ENCODE data around the gene DZIP1.
"Not testable (repeated sequence)": the region's sequence is repeated elsewhere in the genome, so short reads cannot be mapped to it uniquely, and the experiment has no call there.

DZIP1 gene

GRCh38 chr13:95644601-95645052, at the start of gene DZIP1:
Gene DZIP1 (minus strand): TSS chr13:95644706. CDS start chr13:95642029, 2,677 bp downstream.
- peak; percentile 52 to 69 (median 53) for DNase-seq

- DNase-seq = not testable (repeated sequence)
These were observed 46.5 kb upstream of the DZIP1 start for GRCh38 chr13:95690986-95691385.

DNA sequence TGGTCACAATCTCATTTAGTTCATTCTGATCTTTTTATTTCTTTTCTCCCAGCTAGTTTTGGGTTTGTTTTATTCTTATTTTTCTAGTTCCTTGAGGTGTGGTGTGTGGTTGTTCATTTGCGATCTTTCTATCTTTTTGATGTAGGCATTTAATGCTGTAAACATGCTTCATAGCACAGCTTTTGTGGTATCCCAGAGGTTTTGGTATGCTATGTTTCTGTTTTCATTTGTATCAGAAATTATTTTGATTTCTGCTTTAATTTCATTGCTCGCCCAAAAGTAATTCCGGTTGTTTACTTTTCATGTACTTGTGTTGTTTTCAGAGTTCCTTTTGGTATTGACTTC, 45.0 kb upstream of the DZIP1 start:
- DNase-seq = no peak

DNA sequence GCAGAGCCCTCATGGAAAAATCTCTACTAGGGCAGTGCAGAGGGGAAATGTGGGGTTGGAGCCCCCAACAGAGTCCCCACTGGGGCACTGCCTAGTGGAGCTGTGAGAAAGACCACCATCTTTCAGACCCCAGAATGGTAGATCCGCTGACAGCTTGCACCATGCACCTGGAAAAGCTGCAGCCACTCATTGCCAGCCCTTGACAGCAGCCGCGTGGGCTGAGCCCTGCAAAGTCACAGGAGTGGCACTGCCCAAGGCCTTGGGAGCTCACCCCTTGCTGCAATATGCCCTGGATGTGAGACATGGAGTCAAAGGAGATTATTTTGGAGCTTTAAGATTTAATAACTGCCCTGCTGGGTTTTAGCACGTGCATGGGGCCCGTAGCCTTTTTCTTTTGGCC, 40.5 kb upstream of the DZIP1 start:
- not testable (repeated sequence) for DNase-seq

DNA sequence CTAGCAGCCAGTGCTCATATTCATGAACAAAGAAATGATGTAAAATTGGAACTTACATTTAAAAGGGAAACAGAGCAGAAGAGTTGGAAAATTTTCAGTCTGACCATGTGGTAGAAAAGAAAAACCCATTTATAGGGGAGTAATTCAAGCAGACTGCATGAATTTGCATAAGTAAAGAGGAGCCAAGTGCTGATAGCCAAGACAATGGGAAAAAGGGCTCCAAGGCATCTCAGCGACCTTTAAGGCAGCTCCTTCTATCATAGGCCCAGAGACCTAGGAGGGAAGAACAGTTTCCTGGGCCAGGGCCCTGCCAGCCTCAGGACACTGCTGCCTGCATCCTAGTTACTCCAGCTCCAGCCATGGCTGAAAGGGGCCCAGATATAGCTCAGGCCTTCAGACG, 39.9 kb upstream of the DZIP1 start:
- peak; percentile 64 to 87 (median 83) for DNase-seq

- DNase-seq = peak in 1 of 3 donors; percentile 33
These were observed 35.2 kb upstream of the DZIP1 start for GRCh38 chr13:95679722-95680121.

- no peak for DNase-seq
These were observed 34.5 kb upstream of the DZIP1 start for GRCh38 chr13:95678967-95679366.

- DNase-seq = peak; percentile 24 to 41 (median 32)
These were observed 33.2 kb upstream of the DZIP1 start for GRCh38 chr13:95677564-95678266.

GRCh38 chr13:95676762-95677563, 32.5 kb upstream of the DZIP1 start, which contains the start of gene DNAJC3:
Gene DNAJC3 (plus strand): TSS chr13:95677139. CDS start chr13:95677256, 117 bp downstream.
- DNase-seq = peak; percentile 99 to 100 (median 99)

GRCh38 chr13:95676105-95676761, 31.7 kb upstream of the DZIP1 start:
- peak; percentile 50 to 56 (median 56) for DNase-seq

- DNase-seq = no peak
These were observed 27.1 kb upstream of the DZIP1 start for GRCh38 chr13:95671597-95671996.

DNA sequence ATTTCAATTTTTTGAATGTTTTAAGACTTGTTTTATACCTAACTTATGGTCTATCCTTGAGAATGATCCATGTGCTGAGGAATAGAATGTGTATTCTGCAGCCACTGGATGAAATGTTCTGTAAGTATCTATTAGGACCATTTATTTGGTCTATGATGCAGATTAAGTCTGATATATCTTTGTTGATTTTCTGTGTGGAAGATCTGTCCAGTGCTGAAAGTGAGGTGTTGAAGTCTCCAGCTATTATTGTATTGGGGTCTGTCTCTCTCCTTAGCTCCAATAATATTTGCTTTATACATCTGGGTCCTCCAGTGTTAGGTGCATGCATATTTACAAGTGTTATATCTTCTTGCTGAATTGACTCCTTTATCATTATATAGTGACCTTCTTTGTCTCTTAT, 22.7 kb upstream of the DZIP1 start:
- DNase-seq = not testable (repeated sequence)

DNA sequence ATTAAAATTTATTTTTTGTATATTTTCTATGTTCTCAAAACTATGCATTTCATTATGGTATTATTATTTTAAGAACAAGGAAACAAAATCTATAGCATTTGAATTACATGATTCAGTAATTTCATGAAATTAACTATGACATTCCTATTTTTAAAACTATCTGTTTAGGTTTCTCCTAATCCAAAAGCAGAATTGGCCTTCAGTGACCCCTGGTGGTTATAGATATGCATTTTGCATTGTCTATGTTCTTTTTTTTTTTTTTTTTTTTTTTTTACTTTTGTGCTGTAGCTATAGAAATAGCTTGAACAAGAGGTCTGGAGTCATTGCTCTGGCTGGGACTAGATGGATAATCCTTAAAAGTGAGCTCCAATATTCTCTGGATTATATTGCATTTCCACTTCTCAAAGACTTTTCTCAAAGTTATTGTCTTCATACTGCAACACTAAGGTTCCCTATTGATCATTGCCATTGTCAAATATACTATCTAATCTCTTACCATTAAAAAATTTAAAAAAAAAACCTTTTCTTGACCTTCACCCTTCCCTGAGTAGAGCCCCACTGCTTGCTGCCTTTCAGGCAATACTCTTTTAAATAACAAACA, 16.6 kb upstream of the DZIP1 start:
- peak; percentile 78 to 85 (median 81) for DNase-seq

DNA sequence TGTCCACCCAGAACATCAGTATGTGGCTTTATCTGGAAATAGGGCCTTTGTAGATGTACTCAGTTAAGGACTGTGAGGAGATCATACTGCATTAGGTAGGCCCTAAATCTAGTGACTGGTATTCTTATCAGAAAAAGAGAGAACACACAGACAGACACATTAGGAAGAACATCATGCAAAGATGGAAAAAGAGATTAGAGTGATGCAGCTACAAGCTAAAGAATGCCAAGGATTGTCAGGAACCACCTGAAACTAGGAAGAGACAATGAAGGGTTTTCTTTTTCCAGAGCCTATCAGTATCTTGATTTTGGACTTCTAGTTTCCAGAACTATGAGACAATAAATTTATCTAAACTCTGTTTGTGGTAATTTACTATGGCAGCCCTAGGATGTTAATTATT, 15.0 kb upstream of the DZIP1 start:
- no peak for DNase-seq

GRCh38 chr13:95656386-95657015, 12.0 kb upstream of the DZIP1 start:
- DNase-seq = no peak

DNA sequence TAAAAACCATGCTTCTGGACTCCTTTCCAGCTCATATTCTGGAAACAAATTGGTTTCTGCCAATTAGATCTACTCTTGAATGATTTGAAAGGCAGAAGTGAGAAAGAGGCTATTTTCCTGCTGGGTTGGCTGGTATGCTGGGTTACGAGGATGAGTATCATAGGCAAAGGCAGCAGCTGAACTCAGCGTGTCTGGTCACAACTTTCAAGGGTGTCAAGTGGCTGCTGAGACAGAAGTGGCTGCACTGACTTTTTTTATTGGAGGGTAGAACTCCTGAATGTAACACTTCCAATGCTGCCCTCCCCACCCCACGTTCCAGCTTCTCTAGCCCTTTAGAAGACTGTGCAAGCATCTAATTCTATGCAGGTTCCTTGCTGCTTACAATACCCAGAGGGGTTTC, 8.3 kb upstream of the DZIP1 start:
- no peak for DNase-seq

DNA sequence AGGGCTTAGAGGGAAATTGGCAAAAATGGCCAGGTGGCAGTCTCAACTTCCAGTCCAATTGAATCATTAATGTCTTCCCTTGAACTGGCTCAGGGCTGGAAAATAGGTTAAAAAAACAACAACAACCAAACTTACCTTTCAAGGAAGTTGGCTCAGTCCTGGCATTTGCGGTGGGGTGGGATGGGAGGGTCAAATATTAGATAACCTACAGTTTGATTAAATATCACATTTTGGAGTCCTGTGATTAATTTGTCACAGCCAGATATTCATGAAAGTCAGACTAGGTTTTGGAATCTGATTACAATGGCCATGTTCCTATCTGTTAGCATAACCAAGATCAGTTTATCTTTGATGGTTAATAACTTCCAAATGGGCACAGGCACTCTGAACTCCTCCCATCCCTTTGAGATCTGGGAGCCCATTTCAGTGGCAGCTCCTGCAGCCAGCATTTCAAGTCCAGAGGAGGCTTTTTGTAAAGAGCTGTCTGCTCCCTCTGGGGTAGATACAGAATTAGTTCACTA, 7.8 kb upstream of the DZIP1 start:
- DNase-seq = no peak

DNA sequence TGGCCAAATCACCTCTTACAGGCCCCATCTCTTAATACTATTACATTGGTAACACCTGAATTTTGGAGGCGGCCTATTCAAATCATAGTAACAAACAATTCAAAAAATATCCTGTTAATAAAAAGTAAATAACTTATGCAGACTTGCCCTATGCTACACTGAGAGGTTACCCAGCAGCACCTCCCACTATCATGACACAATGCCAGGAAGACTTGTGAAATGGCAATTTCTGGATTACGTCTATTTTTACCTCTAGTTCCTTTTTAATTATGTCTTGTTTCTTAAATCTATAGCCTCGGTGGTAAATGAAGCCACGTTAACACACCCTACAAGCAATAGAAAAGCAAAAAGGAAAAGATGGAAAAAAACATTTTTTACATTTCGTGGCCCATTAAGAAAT, 6.2 kb upstream of the DZIP1 start:
- peak; percentile 43 to 67 (median 61) for DNase-seq

- no peak for DNase-seq
These were observed 2.8 kb upstream of the DZIP1 start for GRCh38 chr13:95647321-95647720.

DNA sequence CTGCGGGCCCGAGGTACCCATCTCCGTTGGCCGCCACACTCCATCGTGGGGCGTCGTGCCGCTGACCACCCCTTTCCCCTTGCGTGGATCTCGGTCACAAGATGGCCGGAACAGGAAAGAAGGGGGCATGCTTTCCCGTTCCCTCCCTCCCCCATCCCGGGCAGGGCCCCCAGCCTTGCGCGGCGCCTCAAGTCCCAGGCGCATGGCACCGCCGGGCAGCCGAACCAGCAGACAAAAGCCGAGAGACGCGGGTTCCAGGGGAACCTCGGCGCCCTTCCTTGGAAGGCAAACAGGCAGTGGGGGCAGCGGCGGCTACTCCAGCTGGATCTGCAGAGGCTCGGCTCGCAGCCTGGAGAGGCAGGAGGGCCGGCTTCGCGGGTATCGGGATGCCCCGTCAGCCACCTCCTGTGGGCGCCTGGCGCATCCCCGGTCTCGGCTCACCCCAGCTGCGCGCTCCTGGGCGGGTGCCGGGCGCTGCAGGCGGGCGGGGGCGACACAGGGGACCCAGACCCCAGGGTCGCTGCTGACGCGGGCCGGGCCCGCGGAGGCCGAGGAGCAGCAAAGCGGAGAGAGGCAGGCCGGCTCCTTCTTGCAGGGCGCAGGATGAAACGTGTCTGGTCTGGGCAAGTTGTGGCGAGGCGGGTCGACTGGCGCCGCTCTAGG, 439 bp downstream of the DZIP1 start:
- peak in 1 of 3 donors; percentile 40 for DNase-seq

- no peak for DNase-seq
These were observed 953 bp downstream of the DZIP1 start for GRCh38 chr13:95643571-95643935.

DNA sequence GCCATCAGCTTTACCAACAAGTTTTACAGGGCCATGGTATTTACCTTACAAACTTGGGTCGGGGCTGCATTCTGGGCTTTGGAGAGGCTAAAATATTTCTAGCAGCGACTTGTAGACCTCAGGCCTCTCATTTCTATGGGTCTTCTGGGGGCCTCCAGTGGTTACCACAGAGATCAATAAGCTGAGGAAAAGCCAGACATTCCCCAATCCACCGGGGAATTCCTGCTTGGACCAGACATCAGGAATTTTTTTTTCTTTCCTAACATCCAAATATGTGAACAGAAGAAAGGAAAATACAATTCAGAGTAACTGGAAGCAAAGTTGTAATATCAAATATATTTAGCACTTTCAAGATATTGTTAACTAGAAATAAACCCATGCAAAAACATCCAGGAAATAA, 1.5 kb downstream of the DZIP1 start:
- no peak for DNase-seq
